ENCODE measurements around the gene TMEM53. TPM values are rescaled to one million over a fixed set of nuclear protein-coding genes. Genes with fewer than 3 reads are reported as not detected.
A peak's percentile ranks its signal among the peaks of the same experiment; 100 is the strongest.

The TMEM53 gene
- total and polyA plus RNA-seq, 8 donors = 2.6 to 10.4 (median 4.5) TPM

DNA sequence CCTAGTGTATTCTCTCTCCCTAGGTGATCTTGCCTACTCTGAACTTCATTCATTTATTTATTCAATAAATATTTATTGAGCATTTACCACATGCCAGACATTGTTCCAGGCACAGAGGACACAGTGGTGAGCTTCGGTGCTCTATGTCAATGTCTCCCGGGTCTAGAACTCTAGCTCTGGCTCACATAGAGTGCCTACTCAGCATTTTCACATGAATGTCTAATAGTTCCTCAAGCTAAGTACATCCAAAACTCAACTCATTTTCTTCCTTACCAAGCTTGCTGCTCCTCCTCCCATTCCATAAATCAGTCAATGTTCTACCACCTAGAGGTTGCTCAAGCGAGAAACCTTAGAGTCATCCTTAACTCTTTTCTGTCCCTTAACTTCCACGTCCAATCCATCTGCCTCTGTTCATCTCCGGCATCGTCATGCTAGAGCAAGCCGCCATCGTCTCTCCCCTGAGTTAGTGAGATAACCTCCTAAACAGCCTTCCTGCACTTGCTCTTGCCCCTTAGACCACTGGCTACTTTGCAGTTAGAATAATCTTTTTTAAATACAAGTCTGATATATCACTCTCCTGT is 67.5 kb downstream of the TMEM53 start:
- intact Hi-C loops (cut with DNase I) = no loop called here
- no peaks in the 10 kb centered on the region for H3K36me3 ChIP-seq
- no peak for FAIRE-seq
- H3K27me3 ChIP-seq = no peaks in the 10 kb centered on the region
- no peak overlapping the region for H3K4me3 ChIP-seq
- no peak for ATAC-seq
- no peaks in the 10 kb centered on the region for H3K9me3 ChIP-seq
- no peak for TF ChIP-seq CTCF (IDR thresholded peaks at IDR 0.05)
- no peak overlapping the region for H3K27ac ChIP-seq
- peaks cover 19 to 26% (median 23%) of the 10 kb centered on the region in 3 donors for H3K4me1 ChIP-seq
- 79 to 81% methylated on average over 8 of the region's 8 CpGs for WGBS, 2 donors
- DNase-seq = no peak

DNA sequence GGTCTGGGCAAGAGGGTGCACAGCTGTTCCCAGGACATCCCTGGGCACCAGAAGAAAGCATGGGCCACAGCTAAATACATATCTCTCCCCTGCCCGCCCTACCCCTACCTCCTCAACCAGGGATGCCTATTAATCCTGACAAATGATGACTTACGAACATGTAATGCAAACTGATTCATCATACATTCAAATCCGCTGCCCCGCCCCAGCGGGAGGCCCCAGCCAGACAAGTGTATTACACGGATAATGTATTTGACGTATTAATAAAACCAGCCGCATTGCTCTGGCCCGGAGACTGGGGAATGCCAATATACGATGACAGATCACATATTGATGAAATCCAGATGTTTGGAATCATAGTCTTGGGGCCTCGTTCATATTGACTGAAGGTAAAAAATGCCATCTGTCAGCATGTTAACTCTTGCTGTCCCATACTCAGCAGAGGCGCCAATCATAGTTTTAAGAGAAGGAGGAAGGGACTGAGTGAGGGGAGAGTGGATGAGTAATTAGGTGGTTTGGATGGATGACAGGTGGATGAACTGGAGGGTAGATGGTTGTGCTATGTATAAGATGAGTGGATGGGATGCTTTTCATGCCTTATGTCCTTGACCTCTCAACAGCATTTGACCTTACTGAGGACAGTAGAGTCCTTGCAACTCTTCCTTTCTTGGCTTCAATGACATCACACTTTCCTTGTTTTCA is 68.2 kb downstream of the TMEM53 start:
- FAIRE-seq = no peak
- Histone ChIP-seq H3K9me3 (no peaks in the 10 kb centered on the region), H3K4me1 (peaks cover 19 to 26% (median 23%) of the 10 kb centered on the region in 3 donors), H3K36me3 (no peaks in the 10 kb centered on the region), H3K4me3 (no peak overlapping the region), H3K27me3 (no peaks in the 10 kb centered on the region), H3K27ac (no peak overlapping the region)
- TF ChIP-seq CTCF (IDR thresholded peaks at IDR 0.05) = no peak
- ATAC-seq = no peak
- 82 to 87% methylated on average over 12 of the region's 12 CpGs for WGBS, 2 donors
- intact Hi-C loops (cut with DNase I) = no loop called here
- no peak for DNase-seq

DNA sequence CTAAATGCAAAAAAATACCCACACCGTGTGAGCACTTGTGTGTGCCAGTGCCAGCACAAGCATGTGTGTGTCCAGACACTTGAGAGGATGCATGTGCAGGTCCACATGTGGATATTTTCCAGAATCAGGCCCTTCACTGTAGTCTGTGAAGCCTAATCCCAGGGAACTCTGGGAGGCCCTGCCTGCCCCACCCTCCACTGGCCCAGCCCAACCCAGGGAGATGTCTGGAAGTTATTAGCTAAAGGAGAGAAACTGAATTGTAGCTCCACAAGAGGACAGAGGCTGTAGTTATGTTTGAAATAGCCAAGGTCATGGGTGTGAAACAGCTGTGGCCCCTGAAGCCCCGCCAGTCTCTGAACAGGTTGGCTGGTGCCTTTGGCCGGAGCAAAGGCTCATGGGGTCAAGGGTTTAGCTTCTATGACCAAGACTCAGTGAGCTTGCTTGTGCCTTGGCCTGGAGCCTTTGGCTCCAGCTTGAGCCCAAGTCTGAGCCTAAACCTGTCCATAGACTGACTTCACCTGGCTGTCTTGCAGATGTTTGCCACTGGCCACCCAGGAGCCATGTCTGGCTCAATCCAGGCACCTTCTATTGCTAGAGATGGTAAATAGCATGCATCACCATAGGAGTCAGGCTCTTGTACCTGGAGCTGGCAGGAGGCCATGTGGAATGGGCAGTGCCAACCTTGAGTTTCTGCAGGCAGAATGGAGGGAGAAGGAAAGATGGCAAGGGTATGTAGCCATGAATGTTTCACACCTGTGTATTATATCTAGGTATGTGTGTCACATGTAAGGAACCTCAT is 69.9 kb downstream of the TMEM53 start:
- FAIRE-seq = no peak
- intact Hi-C loops (cut with DNase I) = no loop called here
- Histone ChIP-seq H3K9me3 (no peaks in the 10 kb centered on the region), H3K27me3 (no peaks in the 10 kb centered on the region), H3K27ac (peak overlapping the region; percentile 4 to 63 (median 56)), H3K36me3 (no peaks in the 10 kb centered on the region), H3K4me3 (no peak overlapping the region), H3K4me1 (peaks cover 19 to 26% (median 23%) of the 10 kb centered on the region in 3 donors)
- 33 to 40% methylated on average over 3 of the region's 3 CpGs for WGBS, 2 donors
- ATAC-seq = peak; percentile 35 to 61 (median 46)
- TF ChIP-seq CTCF (IDR thresholded peaks at IDR 0.05) = no peak
- DNase-seq = peak in 5 of 6 donors; percentile 37 to 67 (median 61)

GRCh38 chr1:44603718-44604117 is 70.6 kb downstream of the TMEM53 start:
- H3K27ac ChIP-seq = peak overlapping the region; percentile 11 to 63 (median 56)
- ATAC-seq (peak; percentile 81 to 88 (median 86)), DNase-seq (peak; percentile 81 to 89 (median 85)), FAIRE-seq (no peak)
- H3K9me3 ChIP-seq = no peaks in the 10 kb centered on the region
- TF ChIP-seq CTCF (IDR thresholded peaks at IDR 0.05) = no peak
- H3K36me3 ChIP-seq = no peaks in the 10 kb centered on the region
- H3K4me3 ChIP-seq = no peak overlapping the region
- no peaks in the 10 kb centered on the region for H3K27me3 ChIP-seq
- intact Hi-C loops (cut with DNase I) = no loop called here
- H3K4me1 ChIP-seq = peaks cover 19 to 26% (median 23%) of the 10 kb centered on the region in 3 donors
- 7 to 8% methylated on average over 4 of the region's 4 CpGs for WGBS, 2 donors

Other genes with a start within 250 kb of the TMEM53 start
- gene ARMH1, start 233 bp upstream of the TMEM53 start, total RNA-seq = 1 to 10 TPM in 3 of 6 donors, under 1 TPM in 3; 0.42 to 2.9 (median 1.1) TPM
- 10 to 100 TPM in 1 of 2 donors, 1 to 10 TPM in 1; 5.6 to 10.7 TPM for gene ARMH1, start 233 bp upstream of the TMEM53 start, polyA plus RNA-seq
- not detected for gene RNU5D-1, start 56.7 kb upstream of the TMEM53 start, total RNA-seq
- gene RNU5D-1, start 56.7 kb upstream of the TMEM53 start, polyA plus RNA-seq = not detected
- gene KIF2C, start 65.4 kb upstream of the TMEM53 start, total RNA-seq = 1 to 10 TPM in 2 of 6 donors, under 1 TPM in 3, not detected in 1; 0.12 to 1.6 (median 0.44) TPM
- gene KIF2C, start 65.4 kb upstream of the TMEM53 start, polyA plus RNA-seq = under 1 TPM; 0.30 to 0.40 TPM
- gene RPS8, start 101.1 kb upstream of the TMEM53 start, total RNA-seq = 1,000 to 10,000 TPM in 4 of 6 donors, 100 to 1,000 TPM in 2; 843 to 1,579 (median 1,280) TPM
- 1,000 to 10,000 TPM; 1,365 to 1,938 TPM for gene RPS8, start 101.1 kb upstream of the TMEM53 start, polyA plus RNA-seq
- gene BEST4, start 113.7 kb upstream of the TMEM53 start, total RNA-seq = under 1 TPM; 0.12 to 0.41 (median 0.32) TPM
- gene BEST4, start 113.7 kb upstream of the TMEM53 start, polyA plus RNA-seq = under 1 TPM; 0.56 to 0.68 TPM
- gene PLK3, start 125.9 kb upstream of the TMEM53 start, total RNA-seq = 10 to 100 TPM in 3 of 6 donors, 1 to 10 TPM in 3; 6.1 to 15.9 (median 9.7) TPM
- gene PLK3, start 125.9 kb upstream of the TMEM53 start, polyA plus RNA-seq = 10 to 100 TPM; 21.6 to 35.3 TPM
- gene DYNLT4, start 132.9 kb upstream of the TMEM53 start, total RNA-seq = 1 to 10 TPM in 1 of 6 donors, under 1 TPM in 5; 0.28 to 1.8 (median 0.38) TPM
- gene DYNLT4, start 132.9 kb upstream of the TMEM53 start, polyA plus RNA-seq = 1 to 10 TPM in 1 of 2 donors, under 1 TPM in 1; 0.33 to 1.8 TPM
- gene BTBD19, start 134.0 kb upstream of the TMEM53 start, total RNA-seq = 1 to 10 TPM in 5 of 6 donors, under 1 TPM in 1; 0.91 to 4.3 (median 2.3) TPM
- 1 to 10 TPM; 4.7 to 5.7 TPM for gene BTBD19, start 134.0 kb upstream of the TMEM53 start, polyA plus RNA-seq
- under 1 TPM; 0.16 to 0.90 (median 0.34) TPM for gene PTCH2, start 168.8 kb upstream of the TMEM53 start, total RNA-seq
- 1 to 10 TPM; 1.2 to 1.8 TPM for gene PTCH2, start 168.8 kb upstream of the TMEM53 start, polyA plus RNA-seq